Measurements from ENCODE around the gene MBD6.

MBD6 gene

GRCh38 chr12:57518920-57519795 is 3.5 kb upstream of the MBD6 start:
- DNase-seq (ENCODE audit: low read depth) = peak; percentile 68
- H3K4me3 ChIP-seq (ENCODE audit: low read length) = peak overlapping the region; percentile 100
- no peak for TF ChIP-seq CTCF (conservative IDR thresholded peaks at IDR 0.05; ENCODE audit: low read length)

- DNase-seq (ENCODE audit: low read depth) = no peak
- H3K4me3 ChIP-seq (ENCODE audit: low read length) = peak overlapping the region; percentile 100
- TF ChIP-seq CTCF (conservative IDR thresholded peaks at IDR 0.05; ENCODE audit: low read length) = no peak
Measured at GRCh38 chr12:57519796-57520052, 2.9 kb upstream of the MBD6 start.

GRCh38 chr12:57520053-57520818 is 2.4 kb upstream of the MBD6 start, which contains the start of gene DDIT3:
Gene DDIT3 (minus strand): TSS chr12:57520514. CDS start chr12:57517406, 3,108 bp downstream.
- peak; percentile 99 for DNase-seq (ENCODE audit: low read depth)
- TF ChIP-seq CTCF (conservative IDR thresholded peaks at IDR 0.05; ENCODE audit: low read length) = no peak
- peak within 1 kb of the TSS; percentile 100 for H3K4me3 ChIP-seq (ENCODE audit: low read length)

- peak overlapping the region; percentile 61 for H3K4me3 ChIP-seq (ENCODE audit: low read length)
- DNase-seq (ENCODE audit: low read depth) = peak; percentile 52
- TF ChIP-seq CTCF (conservative IDR thresholded peaks at IDR 0.05; ENCODE audit: low read length) = no peak
Measured at GRCh38 chr12:57521525-57522010, 1.1 kb upstream of the MBD6 start.

- H3K4me3 ChIP-seq (ENCODE audit: low read length) = peak overlapping the region; percentile 89
- DNase-seq (ENCODE audit: low read depth) = peak; percentile 46
Measured at GRCh38 chr12:57522887-57523705, 472 bp downstream of the MBD6 start.

More at GRCh38 chr12:57522887-57523705, 472 bp downstream of the MBD6 start:
- no peak for TF ChIP-seq CTCF (conservative IDR thresholded peaks at IDR 0.05; ENCODE audit: low read length)
